IMR-90 (cell line): ENCODE results near the gene AOPEP. TPM values are rescaled to one million over a fixed set of nuclear protein-coding genes. Genes with fewer than 3 reads are reported as not detected.

Experiments used
- ATAC-seq: fragments of 200-7000 bp; cut with Tn5 transposase; 2 replicates; pipeline ENCODE4 v1.9.1; 2020; ENCODE audit warnings: low read depth, mild to moderate bottlenecking, moderate library complexity
- BruUV-seq: library from RNA; stranded (reverse); fragments of 400-500 nt; replicated peaks from 2 replicates; lab custom pipeline; 2021; lab: Mats Ljungman, UMichigan
- CTCF ChIA-PET: fragments of 300-600 bp; formaldehyde crosslinking; extraction: SDS; loops from one replicate; lab custom pipeline; 2021; ENCODE audit warnings: antibody characterized with exemption; lab: Yijun Ruan, JAX
- POLR2A ChIA-PET: fragments of 300-600 bp; sonication (Branson Sonifier 250); formaldehyde crosslinking; loops from one replicate; lab custom pipeline; 2022; ENCODE audit warnings: antibody characterized with exemption; ENCODE audit not compliant: unreplicated experiment; lab: Charles Lee
- DNase-seq: peaks from one replicate; pipeline ENCODE4 v3.0.0; 2013
- H2AFZ ChIP-seq: replicated peaks from 2 replicates; pipeline ENCODE3; 2013; ENCODE audit warnings: low read length, mild to moderate bottlenecking; ENCODE audit not compliant: poor library complexity
- H2AK5ac ChIP-seq: 2 replicates; pipeline ENCODE4 v1.6.1; 2013; ENCODE audit warnings: low read depth, low read length, inconsistent platforms
- H2AK9ac ChIP-seq: replicated peaks from 2 replicates; pipeline ENCODE3; 2013; ENCODE audit warnings: mild to moderate bottlenecking, low read depth, low read length, moderate library complexity; ENCODE audit not compliant: poor library complexity
- H2BK120ac ChIP-seq: 2 replicates; pipeline ENCODE4 v1.6.1; 2013; ENCODE audit warnings: low read depth, low read length, inconsistent platforms
- H2BK15ac ChIP-seq: 3 replicates; pipeline ENCODE4 v1.6.1; 2013; ENCODE audit warnings: low read depth, low read length, inconsistent platforms
- H2BK20ac ChIP-seq: 2 replicates; pipeline ENCODE4 v1.6.1; 2013; ENCODE audit warnings: low read depth, mild to moderate bottlenecking, inconsistent platforms, low read length, moderate library complexity
- H2BK5ac ChIP-seq: 2 replicates; pipeline ENCODE4 v1.6.1; 2013; ENCODE audit warnings: mild to moderate bottlenecking, low read depth, low read length, inconsistent platforms; ENCODE audit not compliant: poor library complexity, severe bottlenecking
- H3K14ac ChIP-seq: replicated peaks from 2 replicates; pipeline ENCODE4 v1.6.1; 2013; ENCODE audit warnings: low read depth, low read length, inconsistent platforms
- H3K18ac ChIP-seq: 2 replicates; pipeline ENCODE4 v1.6.1; 2013; ENCODE audit warnings: low read depth, low read length, control low read depth
- H3K23ac ChIP-seq: 2 replicates; pipeline ENCODE4 v1.6.1; 2013; ENCODE audit warnings: low read depth, low read length, inconsistent platforms
- H3K27ac ChIP-seq: 2 replicates; pipeline ENCODE4 v1.5.1; 2013; ENCODE audit warnings: mild to moderate bottlenecking, control low read depth, low read length; ENCODE audit not compliant: insufficient read depth
- H3K27me3 ChIP-seq: 2 replicates; pipeline ENCODE4 v1.6.1; 2013; ENCODE audit warnings: low read length; ENCODE audit not compliant: control insufficient read depth, insufficient read depth
- H3K36me3 ChIP-seq: 2 replicates; pipeline ENCODE4 v1.6.1; 2013; ENCODE audit warnings: low read length, mixed read lengths; ENCODE audit not compliant: control insufficient read depth, insufficient read depth
- H3K4ac ChIP-seq: 2 replicates; pipeline ENCODE4 v1.6.1; 2013; ENCODE audit warnings: low read depth, low read length, inconsistent platforms
- H3K4me1 ChIP-seq: 2 replicates; pipeline ENCODE4 v1.6.1; 2013; ENCODE audit warnings: low read length, mixed read lengths; ENCODE audit not compliant: control insufficient read depth, insufficient read depth
- H3K4me2 ChIP-seq: 2 replicates; pipeline ENCODE4 v1.6.1; 2013; ENCODE audit warnings: low read depth, mild to moderate bottlenecking, control low read depth, low read length, moderate library complexity
- H3K4me3 ChIP-seq: 2 replicates; pipeline ENCODE4 v1.5.1; 2013; ENCODE audit warnings: low read depth, mild to moderate bottlenecking, control low read depth, low read length, moderate library complexity; ENCODE audit not compliant: insufficient read depth
- H3K56ac ChIP-seq: 2 replicates; pipeline ENCODE4 v1.6.1; 2013; ENCODE audit warnings: low read length, inconsistent platforms; ENCODE audit not compliant: insufficient read depth; ENCODE audit errors: extremely low read depth
- H3K79me1 ChIP-seq, 2 experiments: 2 replicates each; pipeline ENCODE4 v1.6.1; 2013; ENCODE audit warnings: low read length in 2 of 2, inconsistent platforms in 1 of 2, low read depth in 1 of 2
- H3K9ac ChIP-seq: 2 replicates; pipeline ENCODE4 v1.6.1; 2013; ENCODE audit warnings: low read depth, low read length, control low read depth
- H3K9me1 ChIP-seq: 2 replicates; pipeline ENCODE4 v1.6.1; 2013; ENCODE audit warnings: low read length, inconsistent platforms; ENCODE audit not compliant: insufficient read depth
- H3K9me3 ChIP-seq: 2 replicates; pipeline ENCODE4 v1.6.1; 2013; ENCODE audit warnings: low read length; ENCODE audit not compliant: control insufficient read depth, insufficient read depth
- H4K20me1 ChIP-seq: 2 replicates; pipeline ENCODE4 v1.6.1; 2013; ENCODE audit warnings: low read length, inconsistent platforms; ENCODE audit not compliant: insufficient read depth
- H4K5ac ChIP-seq: 2 replicates; pipeline ENCODE4 v1.6.1; 2013; ENCODE audit warnings: mild to moderate bottlenecking, low read depth, low read length, control low read depth
- H4K8ac ChIP-seq, 2 experiments: 2 replicates each; pipeline ENCODE4 v1.6.1; 2013; ENCODE audit warnings: low read depth in 2 of 2, low read length in 2 of 2, control low read depth in 1 of 2, inconsistent platforms in 1 of 2
- H4K91ac ChIP-seq: 2 replicates; pipeline ENCODE4 v1.6.1; 2013; ENCODE audit warnings: low read depth, low read length, inconsistent platforms; ENCODE audit not compliant: insufficient read depth
- BHLHE40 ChIP-seq: fragments of 150-350 bp; IDR thresholded peaks from 2 replicates; pipeline ENCODE4 v1.6.1; 2016; ENCODE audit warnings: mild to moderate bottlenecking, low read depth, low read length
- CEBPB ChIP-seq: IDR thresholded peaks from 2 replicates; pipeline ENCODE4 v1.6.1; 2012; ENCODE audit warnings: low read depth, low read length, improper control_type of control experiment
- CHD1 ChIP-seq: IDR thresholded peaks from 2 replicates; pipeline ENCODE4 v1.6.1; 2012; ENCODE audit warnings: low read depth, low read length, improper control_type of control experiment
- CTCF ChIP-seq: conservative IDR thresholded peaks from 2 replicates; pipeline ENCODE4 v1.5.1; 2012; ENCODE audit warnings: mild to moderate bottlenecking, low read depth, low read length, improper control_type of control experiment
- FOS ChIP-seq: fragments of 150-350 bp; IDR thresholded peaks from 2 replicates; pipeline ENCODE4 v1.6.1; 2016; ENCODE audit warnings: low read depth, low read length
- MAZ ChIP-seq: IDR thresholded peaks from 2 replicates; pipeline ENCODE4 v1.6.1; 2012; ENCODE audit warnings: low read depth, mild to moderate bottlenecking, low read length, improper control_type of control experiment, moderate library complexity, borderline replicate concordance
- MXI1 ChIP-seq: IDR thresholded peaks from 2 replicates; pipeline ENCODE4 v1.6.1; 2012; ENCODE audit warnings: low read depth, mild to moderate bottlenecking, low read length, moderate library complexity, borderline replicate concordance
- NFE2L2 ChIP-seq: fragments of 150-350 bp; IDR thresholded peaks from 2 replicates; pipeline ENCODE4 v1.6.1; 2016; ENCODE audit warnings: low read depth, mild to moderate bottlenecking, low read length
- POLR2A ChIP-seq: IDR thresholded peaks from 2 replicates; pipeline ENCODE4 v1.6.1; 2012; ENCODE audit warnings: mild to moderate bottlenecking, low read depth, low read length
- RAD21 ChIP-seq: IDR thresholded peaks from 2 replicates; pipeline ENCODE4 v1.6.1; 2012; ENCODE audit warnings: low read length, improper control_type of control experiment
- RFX5 ChIP-seq: IDR thresholded peaks from 2 replicates; pipeline ENCODE4 v1.8.0; 2012; ENCODE audit warnings: low read depth, mild to moderate bottlenecking, low read length, moderate library complexity
- SMC3 ChIP-seq: fragments of 150-350 bp; IDR thresholded peaks from 2 replicates; pipeline ENCODE4 v1.6.1; 2016; ENCODE audit warnings: low read depth, mild to moderate bottlenecking, antibody characterized with exemption, low read length, moderate library complexity
- USF2 ChIP-seq: fragments of 150-350 bp; IDR thresholded peaks from 2 replicates; pipeline ENCODE4 v1.6.1; 2017; ENCODE audit warnings: mild to moderate bottlenecking, antibody characterized with exemption, low read length, low read depth
- WGBS, 2 experiments: methylation state at CpG; one replicate each; pipeline versions ENCODE4 v1.1.5 to v1.1.7; 2013; ENCODE audit warnings: missing lambda C conversion rate in 2 of 2; ENCODE audit not compliant: insufficient read length in 1 of 2; ENCODE audit errors: extremely low coverage in 2 of 2; 5-methylcytosine and 5-hydroxymethylcytosine counted together
- dilution Hi-C: fragments of 300-500 bp; cut with HindIII; formaldehyde crosslinking; loops from one replicate; pipeline ENCODE4 v1.14.3; 2018; ENCODE audit warnings: low sequenced_read_pairs; ENCODE audit not compliant: unreplicated experiment
- in situ Hi-C: fragments of 300-500 bp; cut with MboI; formaldehyde crosslinking; loops from 3 replicates; pipeline ENCODE4 v1.14.3; 2019; ENCODE audit warnings: low sequenced_read_pairs, inconsistent platforms, mixed read lengths
- intact Hi-C: fragments of 100-400 bp; cut with micrococcal nuclease; formaldehyde crosslinking; loops from 2 replicates; pipeline ENCODE4 v1.10.0; 2022
- polyA plus RNA-seq, 3 experiments: library from polyadenylated mRNA; depleted of rRNA; stranded (reverse); fragments of >200 nt; gene quantifications; 2 replicates each; pipeline ENCODE4 v1.2.3, GENCODE V29; 2012; ENCODE audit warnings: low replicate concordance in 1 of 3
- total RNA-seq: library from RNA; depleted of rRNA; stranded (reverse); fragments of >200 nt; gene quantifications from 2 replicates; pipeline ENCODE4 v1.2.3, GENCODE V29; 2012

Gene AOPEP
- total and polyA plus RNA-seq, 2 of the 4 experiments (the other 2 are of a cell fraction): 34.9 to 38.7 TPM

GRCh38 chr9:95124582-95125367, 398.3 kb downstream of the AOPEP start:
- Histone ChIP-seq H2AFZ (no peak overlapping the region), H2BK20ac (no peak overlapping the region), H2BK120ac (no peak overlapping the region), H3K9ac (no peak overlapping the region), H3K18ac (no peak overlapping the region), H3K23ac (no peak overlapping the region), H4K20me1 (no peaks in the 10 kb centered on the region), H3K9me1 (no peaks in the 10 kb centered on the region; the same call in 1 of the 2 replicates), H4K8ac (no peak overlapping the region), H4K5ac (no peak overlapping the region), H3K36me3 (no peaks in the 10 kb centered on the region), H3K4me2 (no peak overlapping the region), H3K56ac (no peak overlapping the region), H3K4ac (no peak overlapping the region), H3K79me1 (no peaks in the 10 kb centered on the region; a peak in 1 of 4 replicates), H3K4me3 (no peak overlapping the region), H3K4me1 (no peaks in the 10 kb centered on the region; the same call in 1 of the 2 replicates), H2BK15ac (no peak overlapping the region), H3K14ac (no peak overlapping the region), H2AK9ac (no peak overlapping the region), H2BK5ac (no peak overlapping the region), H3K27ac (no peak overlapping the region), H4K91ac (no peak overlapping the region), H3K9me3 (no peaks in the 10 kb centered on the region), H2AK5ac (no peak overlapping the region), H3K27me3 (no peaks in the 10 kb centered on the region)
- CTCF ChIA-PET: no interaction called here
- in situ Hi-C loops: loop anchor here (5.0 kb wide), 1 partner anchor 442 kb away; no protein-coding TSS in a partner anchor
- no peak for ATAC-seq
- POLR2A ChIA-PET: no interaction called here
- intact Hi-C loops: loop anchor here (10.0 kb wide), 1 partner anchor 210 kb away; no protein-coding TSS in a partner anchor
- BruUV-seq: no TSS peak
- no peak for DNase-seq
- dilution Hi-C loops: no loop called here
- WGBS, 2 experiments: no CpG with 5 or more reads among the region's 9 CpGs
- no peak for TF ChIP-seq FOS
- no peak for TF ChIP-seq MXI1
- no peak for TF ChIP-seq RFX5
- TF ChIP-seq NFE2L2: no peak
- TF ChIP-seq CTCF: no peak
- no peak for TF ChIP-seq MAZ
- no peak for TF ChIP-seq POLR2A
- no peak for TF ChIP-seq RAD21
- no peak for TF ChIP-seq SMC3
- TF ChIP-seq CEBPB: no peak
- TF ChIP-seq CHD1: no peak
- no peak for TF ChIP-seq USF2
- TF ChIP-seq BHLHE40: no peak
